K562 (cell line): Measurements from ENCODE around the gene HPD.

ENCODE experiments used
- EZH2 ChIP-seq: IDR thresholded peaks from 2 replicates; pipeline ENCODE4 v1.6.1; 2012; ENCODE audit warnings: low read depth, mild to moderate bottlenecking, inconsistent platforms, low read length, borderline replicate concordance
- NFIC ChIP-seq: fragments of 450-650 bp; IDR thresholded peaks from 2 replicates; pipeline ENCODE4 v1.6.1; 2017; ENCODE audit warnings: mild to moderate bottlenecking, inconsistent platforms
- SMC3 ChIP-seq: conservative IDR thresholded peaks from 2 replicates; pipeline ENCODE4 v1.6.1; 2011; ENCODE audit warnings: low read depth, low read length, improper control_type of control experiment; ENCODE audit not compliant: insufficient read depth
- YBX1 ChIP-seq: fragments of 450-650 bp; IDR thresholded peaks from 2 replicates; pipeline ENCODE4 v1.7.1; 2016; ENCODE audit warnings: mild to moderate bottlenecking
- ZNF253 ChIP-seq: fragments of 250-450 bp; sonication (Bioruptor Pico); conservative IDR thresholded peaks from 2 replicates; pipeline ENCODE4 v1.6.1; 2021; ENCODE audit warnings: mild to moderate bottlenecking
- TF ChIP-seq, protein P1 (sequence below), 2 experiments: fragments of 200-800 bp in 1 of 2; sonication (Bioruptor generic) in 1 of 2; sonication (generic) in 1 of 2; formaldehyde crosslinking in 1 of 2; IDR thresholded peaks in 1 of 2; conservative IDR thresholded peaks in 1 of 2; 2 replicates each; pipeline versions ENCODE4 v1.5.0 to v1.6.1; 2016 to 2020; ENCODE audit warnings: missing compliant biosample characterization in 1 of 2, missing genetic modification characterization in 1 of 2, missing genetic modification reagents in 1 of 2
- TF ChIP-seq, protein P2 (sequence below): fragments of 250-450 bp; sonication (Bioruptor Pico); IDR thresholded peaks from 2 replicates; pipeline ENCODE4 v1.5.0; 2020; ENCODE audit warnings: mild to moderate bottlenecking, borderline replicate concordance
- TF ChIP-seq, protein P3 (sequence below), 3 experiments: IDR thresholded peaks in 2 of 3; conservative IDR thresholded peaks in 1 of 3; 2 replicates each; pipeline ENCODE4 v1.5.1; 2011 to 2012; ENCODE audit warnings: low read length in 3 of 3, mild to moderate bottlenecking in 3 of 3, control low read depth in 2 of 3, improper control_type of control experiment in 1 of 3, inconsistent platforms in 1 of 3, low read depth in 1 of 3, mixed read lengths in 1 of 3, moderate library complexity in 1 of 3; ENCODE audit not compliant: insufficient read depth in 2 of 3

DNA sequence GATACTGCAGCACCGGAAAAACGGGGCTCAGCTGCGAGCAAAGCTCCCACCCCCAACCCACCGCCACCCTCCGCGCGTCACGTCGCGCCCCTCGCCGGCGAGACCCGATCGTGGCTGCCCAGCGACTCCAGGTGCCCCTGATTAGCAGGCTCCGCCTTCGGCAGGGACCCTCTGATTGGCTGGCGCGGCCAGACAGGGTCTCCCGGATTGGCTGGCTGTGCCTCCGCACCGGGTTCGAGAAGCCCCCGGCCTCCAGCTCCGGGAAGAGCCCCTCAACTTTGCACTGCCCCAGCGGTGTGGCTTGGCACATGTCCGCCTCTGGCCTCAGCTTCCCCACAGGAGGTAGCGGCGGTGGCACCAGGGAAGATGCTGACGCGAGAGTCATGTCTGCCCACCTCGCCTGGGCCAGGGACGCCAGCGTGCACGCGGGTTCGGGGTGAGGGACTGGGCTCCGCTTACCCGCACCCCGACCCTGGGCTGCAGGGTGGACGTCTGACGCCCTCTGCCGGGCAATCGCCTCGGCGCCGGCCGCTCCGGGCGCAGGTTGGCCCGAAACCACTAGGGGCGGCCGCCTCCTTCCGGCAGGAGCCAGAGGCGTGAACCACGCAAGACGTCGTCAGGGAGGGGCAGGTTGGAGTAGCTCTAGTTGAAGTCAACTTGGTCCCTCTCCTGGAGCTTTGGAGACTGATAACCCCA lies 64.7 kb downstream of the HPD start:
- TF ChIP-seq NFIC (peak; percentile 42), ZNF253 (CRISPR knock-in tag) (no peak), EZH2 (no peak), YBX1 (no peak), SMC3 (peak; percentile 97)
- TF ChIP-seq, protein P1, sequence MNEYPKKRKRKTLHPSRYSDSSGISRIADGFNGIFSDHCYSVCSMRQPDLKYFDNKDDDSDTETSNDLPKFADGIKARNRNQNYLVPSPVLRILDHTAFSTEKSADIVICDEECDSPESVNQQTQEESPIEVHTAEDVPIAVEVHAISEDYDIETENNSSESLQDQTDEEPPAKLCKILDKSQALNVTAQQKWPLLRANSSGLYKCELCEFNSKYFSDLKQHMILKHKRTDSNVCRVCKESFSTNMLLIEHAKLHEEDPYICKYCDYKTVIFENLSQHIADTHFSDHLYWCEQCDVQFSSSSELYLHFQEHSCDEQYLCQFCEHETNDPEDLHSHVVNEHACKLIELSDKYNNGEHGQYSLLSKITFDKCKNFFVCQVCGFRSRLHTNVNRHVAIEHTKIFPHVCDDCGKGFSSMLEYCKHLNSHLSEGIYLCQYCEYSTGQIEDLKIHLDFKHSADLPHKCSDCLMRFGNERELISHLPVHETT (CRISPR knock-in tag; conservative IDR thresholded peaks at IDR 0.05 in 1 of 2, IDR thresholded peaks at IDR 0.05 in 1 of 2) = no peak
- TF ChIP-seq, protein P2, sequence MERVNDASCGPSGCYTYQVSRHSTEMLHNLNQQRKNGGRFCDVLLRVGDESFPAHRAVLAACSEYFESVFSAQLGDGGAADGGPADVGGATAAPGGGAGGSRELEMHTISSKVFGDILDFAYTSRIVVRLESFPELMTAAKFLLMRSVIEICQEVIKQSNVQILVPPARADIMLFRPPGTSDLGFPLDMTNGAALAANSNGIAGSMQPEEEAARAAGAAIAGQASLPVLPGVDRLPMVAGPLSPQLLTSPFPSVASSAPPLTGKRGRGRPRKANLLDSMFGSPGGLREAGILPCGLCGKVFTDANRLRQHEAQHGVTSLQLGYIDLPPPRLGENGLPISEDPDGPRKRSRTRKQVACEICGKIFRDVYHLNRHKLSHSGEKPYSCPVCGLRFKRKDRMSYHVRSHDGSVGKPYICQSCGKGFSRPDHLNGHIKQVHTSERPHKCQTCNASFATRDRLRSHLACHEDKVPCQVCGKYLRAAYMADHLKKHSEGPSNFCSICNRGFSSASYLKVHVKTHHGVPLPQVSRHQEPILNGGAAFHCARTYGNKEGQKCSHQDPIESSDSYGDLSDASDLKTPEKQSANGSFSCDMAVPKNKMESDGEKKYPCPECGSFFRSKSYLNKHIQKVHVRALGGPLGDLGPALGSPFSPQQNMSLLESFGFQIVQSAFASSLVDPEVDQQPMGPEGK (CRISPR knock-in tag) = no peak
- TF ChIP-seq, protein P3, sequence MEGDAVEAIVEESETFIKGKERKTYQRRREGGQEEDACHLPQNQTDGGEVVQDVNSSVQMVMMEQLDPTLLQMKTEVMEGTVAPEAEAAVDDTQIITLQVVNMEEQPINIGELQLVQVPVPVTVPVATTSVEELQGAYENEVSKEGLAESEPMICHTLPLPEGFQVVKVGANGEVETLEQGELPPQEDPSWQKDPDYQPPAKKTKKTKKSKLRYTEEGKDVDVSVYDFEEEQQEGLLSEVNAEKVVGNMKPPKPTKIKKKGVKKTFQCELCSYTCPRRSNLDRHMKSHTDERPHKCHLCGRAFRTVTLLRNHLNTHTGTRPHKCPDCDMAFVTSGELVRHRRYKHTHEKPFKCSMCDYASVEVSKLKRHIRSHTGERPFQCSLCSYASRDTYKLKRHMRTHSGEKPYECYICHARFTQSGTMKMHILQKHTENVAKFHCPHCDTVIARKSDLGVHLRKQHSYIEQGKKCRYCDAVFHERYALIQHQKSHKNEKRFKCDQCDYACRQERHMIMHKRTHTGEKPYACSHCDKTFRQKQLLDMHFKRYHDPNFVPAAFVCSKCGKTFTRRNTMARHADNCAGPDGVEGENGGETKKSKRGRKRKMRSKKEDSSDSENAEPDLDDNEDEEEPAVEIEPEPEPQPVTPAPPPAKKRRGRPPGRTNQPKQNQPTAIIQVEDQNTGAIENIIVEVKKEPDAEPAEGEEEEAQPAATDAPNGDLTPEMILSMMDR (IDR thresholded peaks at IDR 0.05 in 2 of 3, conservative IDR thresholded peaks at IDR 0.05 in 1 of 3; ENCODE audit: insufficient read depth in 2 of 3, low read depth in 1 of 3, low read length in 3 of 3) = peak; percentile 100
